Measurements from ENCODE around the gene TMEM108. TPM values are rescaled to one million over a fixed set of nuclear protein-coding genes. Genes with fewer than 3 reads are reported as not detected.

The TMEM108 gene
- polyA plus RNA-seq, 4 donors: 1.7 to 4.0 (median 2.6) TPM

DNA sequence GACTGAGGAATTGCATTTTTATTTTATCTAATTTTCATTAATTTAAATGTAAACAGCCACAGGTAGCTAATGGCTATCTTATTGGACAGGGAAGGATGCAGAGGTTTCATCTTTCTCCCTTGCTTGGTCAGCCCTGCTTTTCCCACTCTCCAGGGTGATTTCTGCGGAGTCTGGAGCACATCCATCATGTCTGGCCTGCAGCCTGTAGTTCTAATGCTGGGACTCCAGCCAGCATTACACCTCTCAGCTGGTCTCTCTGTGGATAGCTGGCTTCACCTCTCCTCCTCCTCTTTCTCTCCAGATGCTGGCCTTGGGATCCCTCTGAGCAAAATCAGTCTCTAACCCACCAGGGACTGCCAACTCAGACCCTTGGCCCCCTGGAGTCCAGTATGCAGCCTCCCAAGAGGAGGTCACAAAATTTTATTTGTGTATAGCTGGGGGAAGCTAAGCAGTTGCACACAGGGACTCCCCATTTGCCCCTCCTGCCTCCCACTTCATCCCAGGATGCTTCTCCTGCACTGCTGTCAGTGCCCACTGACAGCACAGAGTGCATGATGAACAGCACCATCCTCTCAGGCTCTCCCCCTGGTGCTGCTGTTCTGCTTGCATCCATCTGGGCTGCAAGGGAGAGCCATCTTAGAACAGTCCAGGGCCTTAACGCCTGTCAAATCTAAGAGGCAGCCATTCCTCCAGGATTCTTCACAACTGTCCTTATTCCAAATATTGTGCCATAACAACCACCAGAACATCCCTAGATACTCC lies 363.4 kb downstream of the TMEM108 start:
- no peak for DNase-seq (ENCODE audit: low read depth in 4 of 4, low spot score in 2 of 4)

DNA sequence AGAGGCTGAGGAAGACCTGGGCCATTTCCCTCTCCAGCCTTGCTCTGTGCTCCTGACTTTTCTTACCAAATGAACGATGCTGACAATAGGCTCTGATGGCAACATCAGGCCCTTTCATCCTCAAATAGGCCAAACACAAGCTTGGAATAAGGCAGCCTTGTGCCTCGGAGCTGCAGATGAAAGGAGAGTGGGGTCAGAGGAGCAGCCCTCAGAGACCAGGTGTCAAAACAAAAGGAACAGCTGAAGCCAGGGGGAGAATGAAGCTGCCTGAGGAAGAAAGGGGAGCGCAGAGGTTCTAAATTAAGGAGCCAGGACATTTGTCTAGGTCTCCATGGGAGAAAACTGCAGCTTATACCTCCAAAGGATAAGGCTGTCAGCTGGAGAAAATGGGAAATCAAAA lies 366.7 kb downstream of the TMEM108 start:
- no peak for DNase-seq (ENCODE audit: low read depth in 4 of 4, low spot score in 2 of 4)

DNA sequence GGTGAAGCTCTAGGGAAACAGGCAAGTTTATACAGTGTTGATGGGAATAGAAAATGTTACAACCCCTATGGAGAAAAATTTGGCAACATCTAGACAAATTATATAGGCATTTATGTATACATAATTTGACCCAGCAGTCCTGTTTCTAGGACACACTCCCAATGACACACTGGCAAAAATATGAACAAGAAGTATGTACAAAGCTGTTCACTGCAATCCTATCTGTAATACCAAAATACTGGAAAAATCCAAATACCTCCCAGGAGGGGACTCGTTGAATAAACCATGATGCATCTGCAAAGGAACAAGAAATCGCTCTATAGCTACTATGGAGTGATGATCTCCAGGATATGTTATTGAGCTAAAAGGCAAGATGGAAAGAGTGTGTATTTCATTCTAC lies 370.2 kb downstream of the TMEM108 start:
- no peak for DNase-seq (ENCODE audit: low read depth in 4 of 4, low spot score in 2 of 4)

DNA sequence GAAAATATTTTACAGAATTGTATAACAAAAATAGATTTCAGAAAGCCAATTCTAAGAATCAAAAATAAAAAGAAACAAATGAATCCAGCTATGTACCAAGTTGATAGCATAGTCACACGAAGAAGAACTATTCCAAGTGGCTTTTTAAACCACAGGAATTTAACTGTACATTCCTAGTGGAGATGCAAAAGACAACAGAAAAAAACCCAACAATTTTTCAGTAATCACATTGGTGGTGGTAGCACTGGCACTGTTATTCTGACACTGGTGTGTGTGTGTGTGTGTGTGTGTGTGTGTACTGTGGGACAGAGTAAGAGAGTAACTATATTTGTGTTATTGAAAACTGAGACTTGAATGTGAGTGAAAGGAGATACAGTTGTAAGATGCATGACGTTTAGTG lies 370.8 kb downstream of the TMEM108 start:
- no peak for DNase-seq (ENCODE audit: low read depth in 4 of 4, low spot score in 2 of 4)

DNA sequence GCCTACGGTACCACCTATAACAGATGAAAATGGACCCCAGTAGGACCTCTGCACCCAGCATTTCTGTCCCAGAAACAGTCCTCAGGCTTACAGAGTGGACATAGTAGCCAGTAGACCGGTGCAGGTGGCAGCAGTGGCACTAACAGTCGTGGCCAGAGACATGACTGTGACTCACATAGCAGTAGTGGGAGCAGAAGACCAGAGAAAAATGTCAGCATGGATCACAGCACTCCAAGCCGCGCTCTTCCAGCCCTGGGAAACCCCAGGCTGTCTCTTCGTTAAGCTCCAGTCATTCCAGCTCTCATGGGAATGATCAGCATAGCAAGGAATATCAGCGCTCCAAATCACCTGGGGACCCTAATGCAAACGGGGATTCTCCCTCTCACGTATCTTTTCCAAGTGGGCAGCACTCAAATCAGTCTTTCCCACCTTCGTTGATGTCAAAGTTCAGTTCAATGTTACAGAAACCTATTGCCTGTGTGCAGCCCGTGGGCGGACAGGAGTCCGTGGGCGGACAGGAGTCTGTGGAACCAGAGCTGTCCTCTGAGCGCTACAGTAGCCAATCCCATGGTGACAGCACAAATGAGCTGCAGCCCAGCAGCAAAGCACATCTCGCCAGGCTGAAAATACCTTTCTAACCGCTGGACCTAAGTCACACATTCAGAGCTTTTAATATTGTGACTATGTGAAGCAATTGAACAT lies 372.2 kb downstream of the TMEM108 start:
- no peak for DNase-seq (ENCODE audit: low read depth in 4 of 4, low spot score in 2 of 4)

GRCh38 chr3:133412183-133413132 lies 374.3 kb downstream of the TMEM108 start:
- no peak for DNase-seq (ENCODE audit: low read depth in 4 of 4, low spot score in 2 of 4)

- peak in 1 of 4 donors; percentile 12 for DNase-seq (ENCODE audit: low read depth in 4 of 4, low spot score in 2 of 4)
Measured at GRCh38 chr3:133413161-133414020, 375.2 kb downstream of the TMEM108 start.

DNA sequence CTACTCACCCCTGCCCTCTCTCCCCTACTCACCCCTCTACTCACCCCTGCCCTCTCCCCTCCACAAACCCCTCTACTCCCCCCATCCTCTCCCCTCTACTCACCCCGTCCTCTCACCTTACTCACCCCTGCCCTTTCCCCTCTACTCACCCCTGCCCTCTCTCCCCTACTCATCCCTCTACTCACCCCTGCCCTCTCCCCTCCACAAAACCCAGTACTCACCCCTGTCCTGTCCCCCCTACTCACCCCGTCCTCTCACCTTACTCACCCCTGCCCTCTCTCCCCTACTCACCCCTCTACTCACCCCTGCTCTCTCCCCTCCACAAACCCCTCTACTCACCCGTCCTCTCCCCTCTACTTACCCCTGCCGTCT lies 375.8 kb downstream of the TMEM108 start:
- no peak for DNase-seq (ENCODE audit: low read depth in 4 of 4, low spot score in 2 of 4)

- DNase-seq (ENCODE audit: low read depth in 4 of 4, low spot score in 2 of 4): no peak
Measured at GRCh38 chr3:133418361-133418760, 380.2 kb downstream of the TMEM108 start.

DNA sequence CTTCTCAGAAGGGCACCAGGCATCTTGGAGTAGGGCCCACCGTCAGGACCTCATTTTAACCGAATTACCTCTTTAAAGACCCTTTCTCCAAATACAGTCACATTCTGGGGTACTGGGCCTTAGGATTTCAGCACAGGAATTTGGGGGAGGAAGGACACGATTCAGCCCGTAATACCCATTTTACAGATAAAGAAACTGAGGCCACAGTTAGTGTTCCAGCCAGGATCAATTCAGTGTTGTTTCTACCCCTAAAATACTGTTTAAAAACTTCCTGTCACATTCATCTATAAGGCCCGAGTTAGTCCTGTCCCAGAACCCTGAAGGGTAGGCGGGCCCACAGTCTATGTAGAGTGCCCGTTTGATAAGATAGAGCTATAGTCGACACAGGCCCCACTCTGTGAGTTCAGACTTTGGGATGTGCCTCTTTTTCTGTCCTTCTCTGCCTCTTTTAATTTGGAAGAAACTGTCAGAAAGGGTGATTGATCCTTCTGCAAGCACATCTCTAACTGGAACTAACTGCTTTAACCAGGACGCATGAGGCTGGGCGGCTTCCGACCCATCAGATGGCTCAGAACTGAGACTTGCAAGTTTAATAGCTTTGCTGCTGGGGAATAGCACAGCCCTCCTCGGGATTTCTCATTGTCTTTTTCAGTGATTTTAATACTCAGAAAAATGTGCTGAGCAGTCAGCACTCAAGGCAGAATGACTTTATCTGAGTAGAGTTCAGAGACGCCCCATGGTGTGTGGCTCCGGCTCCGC lies 381.1 kb downstream of the TMEM108 start:
- DNase-seq (ENCODE audit: low read depth in 4 of 4, low spot score in 2 of 4): no peak

GRCh38 chr3:133424937-133425869 lies 387.0 kb downstream of the TMEM108 start:
- DNase-seq (ENCODE audit: low read depth in 4 of 4, low spot score in 2 of 4): no peak

- no peak for DNase-seq (ENCODE audit: low read depth in 4 of 4, low spot score in 2 of 4)
Measured at GRCh38 chr3:133425898-133426297, 387.7 kb downstream of the TMEM108 start.

DNA sequence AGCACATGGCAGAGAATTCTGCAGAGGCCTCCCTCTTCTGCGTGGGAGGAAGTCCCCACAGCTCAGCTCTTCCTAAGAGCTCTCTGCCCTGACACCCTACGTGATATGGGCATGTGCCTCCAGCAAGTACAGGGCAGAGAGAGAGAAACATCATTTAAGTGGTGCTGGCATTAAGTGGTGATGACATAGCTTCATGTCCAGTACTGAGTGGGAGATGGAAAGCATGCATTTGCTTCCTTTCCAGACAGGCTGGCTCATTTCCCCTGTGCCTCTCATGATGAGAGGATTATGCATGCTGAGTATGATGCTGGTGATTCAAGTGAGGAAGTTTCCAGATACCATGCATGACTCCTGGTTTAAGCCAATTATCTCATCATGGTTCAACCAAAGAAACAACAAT lies 388.5 kb downstream of the TMEM108 start:
- DNase-seq (ENCODE audit: low read depth in 4 of 4, low spot score in 2 of 4): no peak

DNA sequence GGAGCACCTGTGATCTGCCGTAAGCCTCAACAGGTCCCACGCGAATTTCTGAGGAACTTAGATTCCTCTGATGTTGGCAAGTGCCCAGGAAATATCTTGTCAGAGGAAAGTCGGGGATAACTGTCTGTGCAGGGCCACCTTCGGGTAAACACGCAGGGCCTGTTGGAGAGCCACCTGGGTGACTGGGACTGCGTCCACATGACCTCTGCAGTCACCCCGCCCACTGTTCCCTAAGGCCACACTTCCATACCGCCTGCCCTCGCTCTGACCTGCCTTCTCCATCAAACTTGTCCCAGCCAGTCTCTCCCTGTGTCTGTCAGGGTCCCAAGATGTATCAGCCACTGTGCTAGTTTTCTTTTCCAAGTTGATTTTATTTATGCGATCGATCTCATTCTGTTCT lies 390.4 kb downstream of the TMEM108 start:
- DNase-seq (ENCODE audit: low read depth in 4 of 4, low spot score in 2 of 4): no peak

GRCh38 chr3:133429063-133429462 lies 390.9 kb downstream of the TMEM108 start:
- DNase-seq (ENCODE audit: low read depth in 4 of 4, low spot score in 2 of 4): no peak

DNA sequence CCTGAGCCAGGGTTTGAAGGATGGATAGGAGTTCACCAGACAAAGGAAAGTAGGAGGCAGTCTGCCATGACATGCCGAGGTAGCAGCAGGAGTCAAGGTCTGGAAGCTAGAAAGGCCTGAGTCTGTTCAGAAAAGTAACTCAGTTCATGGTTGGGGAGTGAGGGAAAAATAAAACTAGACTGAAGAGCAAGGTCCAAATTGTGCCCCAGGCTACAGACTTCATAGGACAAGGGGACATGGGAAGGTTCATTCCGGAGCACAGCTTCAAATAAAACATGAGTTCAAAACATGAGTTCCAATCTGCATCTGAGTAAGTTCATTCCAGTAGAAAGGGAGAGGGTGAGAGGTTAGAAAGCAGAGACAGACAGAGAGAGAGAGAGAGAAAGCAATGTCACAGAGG lies 401.4 kb downstream of the TMEM108 start:
- no peak for DNase-seq (ENCODE audit: low read depth in 4 of 4, low spot score in 2 of 4)

GRCh38 chr3:133440652-133441051 lies 402.5 kb downstream of the TMEM108 start:
- DNase-seq (ENCODE audit: low read depth in 4 of 4, low spot score in 2 of 4): no peak

DNA sequence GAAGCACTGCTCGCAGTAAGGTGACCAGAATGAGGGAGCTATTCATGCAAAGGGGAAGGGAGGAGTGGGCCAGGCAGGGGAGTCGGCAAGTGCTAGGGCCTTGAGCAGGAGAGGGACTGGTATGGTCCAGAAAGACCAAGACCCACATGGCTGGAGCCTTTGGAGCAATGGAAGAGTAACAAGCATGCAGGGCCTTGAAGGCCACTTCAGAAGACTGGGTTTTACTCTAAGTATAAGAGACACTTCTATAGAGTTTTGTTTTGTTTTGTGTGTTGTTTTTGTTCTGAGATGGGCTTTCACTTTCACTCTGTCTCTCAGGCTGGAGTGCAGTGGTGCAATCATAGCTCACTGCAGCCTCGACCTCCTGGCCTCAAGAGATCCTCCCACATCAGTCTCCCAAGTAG lies 403.7 kb downstream of the TMEM108 start:
- DNase-seq (ENCODE audit: low read depth in 4 of 4, low spot score in 2 of 4): no peak

Measured in left renal cortex interstitium (tissue), 4 donors.